Liver (tissue), 3 donors: ENCODE results near the gene CHST14.

ENCODE experiments used
- GABPA ChIP-seq, 2 donors: IDR thresholded peaks in 1 of 2; conservative IDR thresholded peaks in 1 of 2; 2 replicates each; pipeline ENCODE4 v1.6.1; 2016; ENCODE audit warnings: antibody characterized with exemption in 2 of 2, mild to moderate bottlenecking in 1 of 2, moderate library complexity in 1 of 2
- RAD21 ChIP-seq, 2 donors: IDR thresholded peaks; 2 replicates each; pipeline ENCODE4 v1.6.1; 2016; ENCODE audit warnings: antibody characterized with exemption in 2 of 2, mild to moderate bottlenecking in 2 of 2
- TF ChIP-seq, protein P1 (sequence below): fragments of 150-350 bp; IDR thresholded peaks from 2 replicates; pipeline ENCODE4 v1.5.1; 2017; ENCODE audit warnings: improper control_type of control experiment, low read depth, low read length; ENCODE audit not compliant: missing input control
- TF ChIP-seq, protein P2 (sequence below): IDR thresholded peaks from 2 replicates; pipeline ENCODE4 v1.6.1; 2016; ENCODE audit warnings: antibody characterized with exemption, mild to moderate bottlenecking
- TF ChIP-seq, protein P3 (sequence below): IDR thresholded peaks from 2 replicates; pipeline ENCODE4 v1.6.1; 2016; ENCODE audit warnings: antibody characterized with exemption
- TF ChIP-seq, protein P4 (sequence below): IDR thresholded peaks from 2 replicates; pipeline ENCODE4 v1.6.1; 2016; ENCODE audit warnings: antibody characterized with exemption
- donor health status: healthy.
- donor health status: healthy.

DNA sequence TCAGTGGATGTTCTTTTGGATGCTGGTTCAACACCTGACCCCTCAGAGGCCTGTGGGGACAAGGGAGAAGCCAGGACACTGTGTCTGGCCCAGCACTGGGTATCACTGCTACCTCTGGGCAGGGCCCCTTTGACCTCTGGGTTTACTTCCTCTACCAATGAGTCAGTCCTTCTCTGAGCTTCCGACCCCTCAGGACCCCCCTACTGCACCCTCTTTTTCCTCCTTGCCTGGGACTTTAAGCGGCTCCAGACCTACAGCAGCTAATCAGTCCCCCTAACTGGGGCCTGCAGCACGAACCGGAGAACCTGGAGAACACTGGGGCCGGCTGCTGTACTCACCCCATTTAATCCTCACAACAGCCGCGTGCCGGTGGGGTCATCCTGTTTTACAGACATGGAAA is 3.8 kb downstream of the CHST14 start:
- TF ChIP-seq, protein P1, sequence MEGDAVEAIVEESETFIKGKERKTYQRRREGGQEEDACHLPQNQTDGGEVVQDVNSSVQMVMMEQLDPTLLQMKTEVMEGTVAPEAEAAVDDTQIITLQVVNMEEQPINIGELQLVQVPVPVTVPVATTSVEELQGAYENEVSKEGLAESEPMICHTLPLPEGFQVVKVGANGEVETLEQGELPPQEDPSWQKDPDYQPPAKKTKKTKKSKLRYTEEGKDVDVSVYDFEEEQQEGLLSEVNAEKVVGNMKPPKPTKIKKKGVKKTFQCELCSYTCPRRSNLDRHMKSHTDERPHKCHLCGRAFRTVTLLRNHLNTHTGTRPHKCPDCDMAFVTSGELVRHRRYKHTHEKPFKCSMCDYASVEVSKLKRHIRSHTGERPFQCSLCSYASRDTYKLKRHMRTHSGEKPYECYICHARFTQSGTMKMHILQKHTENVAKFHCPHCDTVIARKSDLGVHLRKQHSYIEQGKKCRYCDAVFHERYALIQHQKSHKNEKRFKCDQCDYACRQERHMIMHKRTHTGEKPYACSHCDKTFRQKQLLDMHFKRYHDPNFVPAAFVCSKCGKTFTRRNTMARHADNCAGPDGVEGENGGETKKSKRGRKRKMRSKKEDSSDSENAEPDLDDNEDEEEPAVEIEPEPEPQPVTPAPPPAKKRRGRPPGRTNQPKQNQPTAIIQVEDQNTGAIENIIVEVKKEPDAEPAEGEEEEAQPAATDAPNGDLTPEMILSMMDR: no peak
- TF ChIP-seq, protein P2, sequence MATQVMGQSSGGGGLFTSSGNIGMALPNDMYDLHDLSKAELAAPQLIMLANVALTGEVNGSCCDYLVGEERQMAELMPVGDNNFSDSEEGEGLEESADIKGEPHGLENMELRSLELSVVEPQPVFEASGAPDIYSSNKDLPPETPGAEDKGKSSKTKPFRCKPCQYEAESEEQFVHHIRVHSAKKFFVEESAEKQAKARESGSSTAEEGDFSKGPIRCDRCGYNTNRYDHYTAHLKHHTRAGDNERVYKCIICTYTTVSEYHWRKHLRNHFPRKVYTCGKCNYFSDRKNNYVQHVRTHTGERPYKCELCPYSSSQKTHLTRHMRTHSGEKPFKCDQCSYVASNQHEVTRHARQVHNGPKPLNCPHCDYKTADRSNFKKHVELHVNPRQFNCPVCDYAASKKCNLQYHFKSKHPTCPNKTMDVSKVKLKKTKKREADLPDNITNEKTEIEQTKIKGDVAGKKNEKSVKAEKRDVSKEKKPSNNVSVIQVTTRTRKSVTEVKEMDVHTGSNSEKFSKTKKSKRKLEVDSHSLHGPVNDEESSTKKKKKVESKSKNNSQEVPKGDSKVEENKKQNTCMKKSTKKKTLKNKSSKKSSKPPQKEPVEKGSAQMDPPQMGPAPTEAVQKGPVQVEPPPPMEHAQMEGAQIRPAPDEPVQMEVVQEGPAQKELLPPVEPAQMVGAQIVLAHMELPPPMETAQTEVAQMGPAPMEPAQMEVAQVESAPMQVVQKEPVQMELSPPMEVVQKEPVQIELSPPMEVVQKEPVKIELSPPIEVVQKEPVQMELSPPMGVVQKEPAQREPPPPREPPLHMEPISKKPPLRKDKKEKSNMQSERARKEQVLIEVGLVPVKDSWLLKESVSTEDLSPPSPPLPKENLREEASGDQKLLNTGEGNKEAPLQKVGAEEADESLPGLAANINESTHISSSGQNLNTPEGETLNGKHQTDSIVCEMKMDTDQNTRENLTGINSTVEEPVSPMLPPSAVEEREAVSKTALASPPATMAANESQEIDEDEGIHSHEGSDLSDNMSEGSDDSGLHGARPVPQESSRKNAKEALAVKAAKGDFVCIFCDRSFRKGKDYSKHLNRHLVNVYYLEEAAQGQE: no peak
- no peak for TF ChIP-seq RAD21 (IDR thresholded peaks at IDR 0.05)
- TF ChIP-seq, protein P3, sequence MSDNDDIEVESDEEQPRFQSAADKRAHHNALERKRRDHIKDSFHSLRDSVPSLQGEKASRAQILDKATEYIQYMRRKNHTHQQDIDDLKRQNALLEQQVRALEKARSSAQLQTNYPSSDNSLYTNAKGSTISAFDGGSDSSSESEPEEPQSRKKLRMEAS: no peak
- TF ChIP-seq, protein P4, sequence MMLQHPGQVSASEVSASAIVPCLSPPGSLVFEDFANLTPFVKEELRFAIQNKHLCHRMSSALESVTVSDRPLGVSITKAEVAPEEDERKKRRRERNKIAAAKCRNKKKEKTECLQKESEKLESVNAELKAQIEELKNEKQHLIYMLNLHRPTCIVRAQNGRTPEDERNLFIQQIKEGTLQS: no peak
- TF ChIP-seq GABPA (IDR thresholded peaks at IDR 0.05 in 1 of 2, conservative IDR thresholded peaks at IDR 0.05 in 1 of 2): no peak
